Mesendoderm (in vitro differentiated cells): ENCODE measurements around the gene TMOD2.

ENCODE experiments used
- DNase-seq: peaks from one replicate; pipeline ENCODE4 v3.0.0; 2013
- H2AK5ac ChIP-seq: 2 replicates; pipeline ENCODE4 v1.6.1; 2013; ENCODE audit warnings: low read length, inconsistent platforms
- H2BK120ac ChIP-seq: 2 replicates; pipeline ENCODE4 v1.6.1; 2013; ENCODE audit warnings: low read depth, mild to moderate bottlenecking, low read length, moderate library complexity, mixed read lengths
- H2BK15ac ChIP-seq: replicated peaks from 2 replicates; pipeline ENCODE4 v1.6.1; 2013; ENCODE audit warnings: low read depth, mild to moderate bottlenecking, moderate library complexity
- H2BK5ac ChIP-seq: 2 replicates; pipeline ENCODE4 v1.6.1; 2013; ENCODE audit warnings: low read length, inconsistent platforms
- H3K18ac ChIP-seq: 2 replicates; pipeline ENCODE4 v1.6.1; 2013; ENCODE audit warnings: mild to moderate bottlenecking, low read length, mixed read lengths
- H3K23ac ChIP-seq: one replicate; pipeline ENCODE4 v1.6.1; 2013; ENCODE audit warnings: low read length
- H3K27ac ChIP-seq: 2 replicates; pipeline ENCODE4 v1.5.1; 2013; ENCODE audit warnings: low read depth, mild to moderate bottlenecking, inconsistent platforms, low read length, moderate library complexity
- H3K27me3 ChIP-seq: 2 replicates; pipeline ENCODE4 v1.6.1; 2013; ENCODE audit warnings: low read length, control low read depth, mild to moderate bottlenecking, inconsistent platforms; ENCODE audit not compliant: insufficient read depth, poor library complexity
- H3K36me3 ChIP-seq: 2 replicates; pipeline ENCODE4 v1.6.1; 2013; ENCODE audit warnings: low read length, inconsistent platforms; ENCODE audit not compliant: control insufficient read depth, insufficient read depth
- H3K4ac ChIP-seq: one replicate; pipeline ENCODE4 v1.6.1; 2013; ENCODE audit warnings: low read depth, mild to moderate bottlenecking, low read length, moderate library complexity
- H3K4me1 ChIP-seq: 2 replicates; pipeline ENCODE4 v1.6.1; 2013; ENCODE audit warnings: low read depth, low read length, inconsistent platforms; ENCODE audit not compliant: control insufficient read depth
- H3K4me2 ChIP-seq: 2 replicates; pipeline ENCODE4 v1.6.1; 2013; ENCODE audit warnings: low read length
- H3K4me3 ChIP-seq: 2 replicates; pipeline ENCODE4 v1.5.1; 2013; ENCODE audit warnings: mild to moderate bottlenecking, low read length
- H3K56ac ChIP-seq: one replicate; pipeline ENCODE4 v1.6.1; 2013; ENCODE audit warnings: low read length
- H3K79me1 ChIP-seq: 2 replicates; pipeline ENCODE4 v1.6.1; 2013; ENCODE audit warnings: low read length, inconsistent platforms
- H3K79me2 ChIP-seq: 2 replicates; pipeline ENCODE4 v1.6.1; 2013; ENCODE audit warnings: mild to moderate bottlenecking, low read length; ENCODE audit not compliant: control insufficient read depth, insufficient read depth
- H3K9ac ChIP-seq: 2 replicates; pipeline ENCODE4 v1.6.1; 2013; ENCODE audit warnings: low read length, inconsistent platforms
- H4K5ac ChIP-seq: one replicate; pipeline ENCODE4 v1.6.1; 2013; ENCODE audit warnings: low read length
- H4K8ac ChIP-seq: one replicate; pipeline ENCODE4 v1.6.1; 2013; ENCODE audit warnings: low read depth, mild to moderate bottlenecking, control low read depth, low read length, moderate library complexity
- WGBS: extraction: QIAGEN DNeasy Blood & Tissue Kit; methylation state at CpG from one replicate; pipeline ENCODE4 v1.1.7; 2013; ENCODE audit warnings: low lambda C conversion rate, missing lambda C conversion rate; ENCODE audit not compliant: insufficient coverage; ENCODE audit errors: extremely low coverage; 5-methylcytosine and 5-hydroxymethylcytosine counted together

Gene TMOD2

DNA sequence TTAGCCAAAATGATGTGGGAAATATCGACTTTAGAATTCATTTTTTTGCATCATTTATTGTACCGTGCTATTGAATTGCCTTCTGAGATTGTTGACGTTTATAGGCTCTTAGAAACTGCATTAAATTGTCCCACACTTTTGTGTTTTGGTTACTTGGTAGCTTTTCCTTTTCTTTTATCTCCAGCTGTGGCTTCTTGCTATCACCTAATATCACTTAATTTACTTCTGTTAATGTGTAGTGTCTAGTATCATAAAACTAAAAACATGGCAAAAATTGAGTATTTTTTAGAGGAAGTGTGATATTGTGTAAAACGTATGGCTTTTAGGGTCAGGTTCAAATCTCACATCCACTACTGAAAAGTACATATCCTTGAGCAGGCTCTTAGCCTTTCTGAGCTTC lies 89.3 kb downstream of the TMOD2 start:
- Histone ChIP-seq H3K18ac (no peak overlapping the region), H3K4me1 (peaks cover 7% of the 10 kb centered on the region), H3K56ac (no peak overlapping the region), H2AK5ac (no peak overlapping the region), H3K36me3 (no peaks in the 10 kb centered on the region), H3K79me1 (peaks cover 21% of the 10 kb centered on the region), H3K23ac (no peak overlapping the region), H3K4me2 (no peak overlapping the region), H3K27ac (no peak overlapping the region), H3K4ac (no peak overlapping the region), H3K79me2 (peaks cover 34% of the 10 kb centered on the region), H3K4me3 (no peak overlapping the region), H2BK5ac (no peak overlapping the region), H2BK15ac (no peak overlapping the region), H4K8ac (no peak overlapping the region), H3K9ac (no peak overlapping the region), H2BK120ac (no peak overlapping the region), H4K5ac (no peak overlapping the region), H3K27me3 (no peaks in the 10 kb centered on the region)
- WGBS: 100% methylated on average over 1 of the region's 4 CpGs
- no peak for DNase-seq

DNA sequence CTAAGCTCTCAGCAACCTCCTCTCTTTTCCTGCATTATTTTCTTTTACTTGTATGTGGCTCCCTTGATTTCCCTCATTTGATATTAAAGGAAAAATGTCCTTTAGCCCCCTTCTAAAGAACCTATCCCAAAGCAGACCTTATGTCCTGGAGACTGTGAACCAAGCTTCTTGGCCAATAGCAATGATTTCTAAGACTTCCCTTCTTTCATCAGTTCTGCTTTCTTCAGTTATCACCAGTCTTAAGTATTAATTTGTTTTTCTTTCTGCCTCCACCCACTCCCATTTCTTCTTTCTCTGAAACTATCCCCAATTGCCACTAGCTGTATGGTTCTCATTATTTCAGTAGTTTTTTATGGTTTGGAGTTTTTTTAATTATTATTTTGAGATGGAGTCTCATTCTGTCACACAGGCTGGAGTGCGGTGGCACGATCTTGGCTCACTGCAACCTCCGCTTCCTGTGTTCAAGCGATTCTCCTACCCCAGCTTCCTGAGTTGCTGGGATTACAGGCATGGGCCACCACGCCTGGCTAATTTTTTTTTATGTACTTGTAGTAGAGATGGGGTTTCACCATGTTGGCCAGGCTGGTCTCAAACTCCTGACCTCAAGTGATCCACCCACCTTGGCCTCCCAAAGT lies 90.1 kb downstream of the TMOD2 start:
- H3K27me3 ChIP-seq: no peaks in the 10 kb centered on the region
- no peak overlapping the region for H4K5ac ChIP-seq
- no peak overlapping the region for H3K56ac ChIP-seq
- no peak overlapping the region for H3K27ac ChIP-seq
- no peak overlapping the region for H3K4me2 ChIP-seq
- no peak overlapping the region for H4K8ac ChIP-seq
- WGBS: no CpG with 5 or more reads among the region's 5 CpGs
- H3K18ac ChIP-seq: no peak overlapping the region
- no peak overlapping the region for H2AK5ac ChIP-seq
- H3K4me1 ChIP-seq: peaks cover 7% of the 10 kb centered on the region
- peaks cover 21% of the 10 kb centered on the region for H3K79me1 ChIP-seq
- no peak overlapping the region for H2BK15ac ChIP-seq
- H3K9ac ChIP-seq: no peak overlapping the region
- H3K23ac ChIP-seq: no peak overlapping the region
- no peak overlapping the region for H3K4me3 ChIP-seq
- H3K79me2 ChIP-seq: peaks cover 34% of the 10 kb centered on the region
- no peak overlapping the region for H2BK120ac ChIP-seq
- no peaks in the 10 kb centered on the region for H3K36me3 ChIP-seq
- no peak for DNase-seq
- H2BK5ac ChIP-seq: no peak overlapping the region
- H3K4ac ChIP-seq: no peak overlapping the region

DNA sequence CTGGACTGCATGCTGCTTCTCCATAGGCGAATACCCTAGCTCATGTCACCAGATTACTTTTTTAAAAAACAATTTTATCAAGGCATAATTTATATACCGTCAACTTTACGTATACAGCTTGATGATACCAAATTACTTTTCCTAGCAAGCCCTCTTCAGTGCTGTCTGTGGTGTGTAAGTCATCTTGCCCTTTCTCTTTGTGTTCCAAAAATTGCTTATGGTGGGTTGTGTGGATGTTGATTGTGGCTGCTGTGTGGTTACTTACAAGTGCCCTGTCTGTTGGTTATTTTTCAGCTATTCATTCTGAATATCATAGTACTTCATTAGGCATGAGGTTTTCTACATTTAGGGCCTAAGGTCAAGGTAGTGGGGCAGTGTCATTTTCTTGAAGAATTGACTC lies 90.9 kb downstream of the TMOD2 start:
- peaks cover 35% of the 10 kb centered on the region for H3K79me2 ChIP-seq
- H3K4me2 ChIP-seq: no peak overlapping the region
- no peak overlapping the region for H3K18ac ChIP-seq
- no CpG with 5 or more reads among the region's 3 CpGs for WGBS
- no peaks in the 10 kb centered on the region for H3K27me3 ChIP-seq
- no peak overlapping the region for H3K4me3 ChIP-seq
- H2BK5ac ChIP-seq: no peak overlapping the region
- no peak overlapping the region for H4K5ac ChIP-seq
- no peak overlapping the region for H2AK5ac ChIP-seq
- H3K79me1 ChIP-seq: peaks cover 21% of the 10 kb centered on the region
- no peak overlapping the region for H3K27ac ChIP-seq
- no peak overlapping the region for H2BK15ac ChIP-seq
- no peak overlapping the region for H2BK120ac ChIP-seq
- no peak overlapping the region for H3K23ac ChIP-seq
- no peak overlapping the region for H3K56ac ChIP-seq
- H3K36me3 ChIP-seq: no peaks in the 10 kb centered on the region
- H3K9ac ChIP-seq: no peak overlapping the region
- H4K8ac ChIP-seq: no peak overlapping the region
- H3K4me1 ChIP-seq: peaks cover 7% of the 10 kb centered on the region
- no peak overlapping the region for H3K4ac ChIP-seq
- DNase-seq: no peak

DNA sequence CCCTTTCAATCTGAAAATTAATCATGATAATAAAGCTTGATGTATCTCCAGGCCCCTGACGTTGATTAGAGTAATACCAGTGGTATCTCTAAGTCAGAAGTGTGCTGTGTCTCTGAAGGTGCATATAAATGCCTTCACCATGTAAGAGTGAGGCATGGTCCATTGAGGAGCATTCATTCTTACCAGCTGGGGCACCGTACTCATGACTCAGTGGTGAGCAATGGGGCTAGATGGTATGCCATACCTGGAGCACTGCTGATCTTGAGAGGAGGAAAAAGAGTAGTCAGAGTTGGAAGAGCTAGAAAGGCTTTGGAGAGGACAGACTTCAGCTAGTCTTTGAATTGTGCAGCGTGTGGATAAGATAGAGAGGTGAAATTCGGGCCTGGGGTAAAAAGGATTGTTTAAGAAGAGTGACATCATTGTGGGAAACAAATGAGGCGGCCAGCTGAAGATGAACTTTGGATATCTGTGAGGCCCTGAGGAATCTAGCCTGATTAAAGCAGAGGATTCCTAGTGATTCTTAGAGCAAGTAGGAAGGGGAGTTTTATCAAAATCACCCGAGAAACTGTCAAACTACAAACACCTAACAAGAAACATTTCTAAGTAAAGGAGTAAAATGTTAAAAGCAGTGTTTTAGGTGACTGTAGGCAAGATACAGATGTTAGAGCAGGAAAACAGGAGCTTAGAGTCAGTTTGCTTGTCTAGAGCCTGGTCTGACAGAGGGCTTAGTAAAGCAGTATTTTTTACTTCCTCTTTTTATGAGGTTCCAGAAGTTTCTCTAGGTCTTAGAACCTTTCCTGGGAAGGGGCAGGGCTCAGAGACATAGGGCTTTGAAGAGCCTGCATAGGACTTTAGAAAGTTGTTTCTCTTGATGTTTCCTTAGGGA lies 91.7 kb downstream of the TMOD2 start:
- Histone ChIP-seq H2BK5ac (no peak overlapping the region), H3K23ac (peak overlapping the region; percentile 15), H3K27me3 (no peaks in the 10 kb centered on the region), H2BK120ac (no peak overlapping the region), H2AK5ac (no peak overlapping the region), H3K9ac (no peak overlapping the region), H3K4me3 (no peak overlapping the region), H4K5ac (no peak overlapping the region), H3K27ac (no peak overlapping the region), H3K4me2 (no peak overlapping the region), H3K36me3 (no peaks in the 10 kb centered on the region), H3K56ac (no peak overlapping the region), H3K18ac (no peak overlapping the region), H3K4ac (no peak overlapping the region), H4K8ac (no peak overlapping the region), H3K79me1 (peaks cover 17% of the 10 kb centered on the region), H3K4me1 (peaks cover 7% of the 10 kb centered on the region), H2BK15ac (no peak overlapping the region), H3K79me2 (peaks cover 30% of the 10 kb centered on the region)
- WGBS: no CpG with 5 or more reads among the region's 6 CpGs
- DNase-seq: peak; percentile 70

DNA sequence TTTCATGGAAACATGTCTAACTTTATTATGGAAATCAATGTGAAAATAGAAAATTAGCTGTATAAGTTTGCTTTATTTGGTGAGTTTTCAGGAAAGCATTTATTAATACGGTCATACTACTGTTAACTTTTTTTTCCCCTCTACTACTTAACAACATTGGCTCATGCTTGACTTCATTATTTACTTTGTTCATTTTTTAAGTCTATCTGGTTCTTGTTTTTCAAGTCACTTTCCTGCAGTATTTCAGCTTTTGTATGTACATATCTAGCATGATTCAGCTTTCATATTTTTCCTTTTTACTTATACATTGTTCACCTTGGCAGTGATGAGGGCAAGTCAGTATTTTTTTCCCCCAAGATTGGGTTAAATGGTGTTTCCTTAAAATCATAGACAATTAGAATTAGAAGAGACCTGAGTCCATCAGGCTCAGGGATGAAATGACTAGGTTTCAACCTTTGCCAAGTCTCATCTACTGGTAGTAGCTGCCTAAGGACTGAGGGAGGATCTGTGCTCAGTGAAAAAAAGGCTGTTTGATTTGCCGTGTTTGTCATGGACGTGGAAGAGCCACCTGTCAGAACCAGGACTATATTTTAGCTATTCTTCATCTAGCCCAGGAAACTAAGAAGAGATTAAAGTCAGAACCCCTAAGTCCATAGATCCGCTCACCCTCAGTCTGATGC lies 93.5 kb downstream of the TMOD2 start:
- Histone ChIP-seq H2BK15ac (no peak overlapping the region), H3K4ac (no peak overlapping the region), H2BK5ac (no peak overlapping the region), H3K56ac (no peak overlapping the region), H3K4me1 (peaks cover 7% of the 10 kb centered on the region), H3K23ac (no peak overlapping the region), H3K9ac (no peak overlapping the region), H3K18ac (no peak overlapping the region), H2BK120ac (no peak overlapping the region), H3K4me3 (no peak overlapping the region), H3K27ac (no peak overlapping the region), H3K27me3 (no peaks in the 10 kb centered on the region), H4K8ac (no peak overlapping the region), H3K79me1 (peaks cover 20% of the 10 kb centered on the region), H2AK5ac (no peak overlapping the region), H4K5ac (no peak overlapping the region), H3K4me2 (no peak overlapping the region), H3K79me2 (peaks cover 30% of the 10 kb centered on the region), H3K36me3 (no peaks in the 10 kb centered on the region)
- DNase-seq: no peak
- WGBS: no CpG with 5 or more reads among the region's 4 CpGs
